G401 (cell line): ENCODE data around the gene COL6A2. TPM values are rescaled to one million over a fixed set of nuclear protein-coding genes. Genes with fewer than 3 reads are reported as not detected.
"Not testable (repeated sequence)": the region's sequence is repeated elsewhere in the genome, so short reads cannot be mapped to it uniquely, and the experiment has no call there.

Experiments used
- DNase-seq: peaks from one replicate; pipeline ENCODE4 v3.0.0-alpha.2; 2015; ENCODE audit warnings: low spot score
- in situ Hi-C: cut with HindIII; loops from 2 replicates; pipeline ENCODE4 v1.10.0; 2016; ENCODE audit warnings: low sequenced_read_pairs, mixed read lengths
- total RNA-seq: library from RNA; depleted of rRNA; stranded (reverse); fragments of >200 nt; shearing (Covaris generic); gene quantifications from 2 replicates; pipeline ENCODE4 v1.2.3, GENCODE V29; 2014

The COL6A2 gene
- total RNA-seq, 1 experiment from 2014 or later, result 79.2 TPM

- DNase-seq, in situ Hi-C loops: not testable (repeated sequence)
Measured at GRCh38 chr21:46059711-46060455, 38.0 kb upstream of the COL6A2 start.

- DNase-seq, result no peak
- in situ Hi-C loops, result no loop called here
Measured at GRCh38 chr21:46060596-46061061, 37.3 kb upstream of the COL6A2 start.

GRCh38 chr21:46061063-46061462 lies 36.8 kb upstream of the COL6A2 start:
- DNase-seq, result no peak
- in situ Hi-C loops, result no loop called here

GRCh38 chr21:46061518-46061917 lies 36.4 kb upstream of the COL6A2 start:
- DNase-seq, result no peak
- in situ Hi-C loops, result no loop called here

GRCh38 chr21:46061950-46062349 lies 36.0 kb upstream of the COL6A2 start:
- DNase-seq, result no peak

GRCh38 chr21:46062471-46063211 lies 35.3 kb upstream of the COL6A2 start:
- DNase-seq, result no peak
- in situ Hi-C loops, result no loop called here

More at GRCh38 chr21:46061950-46062349, 36.0 kb upstream of the COL6A2 start:
- in situ Hi-C loops, result no loop called here

GRCh38 chr21:46063227-46063626 lies 34.7 kb upstream of the COL6A2 start:
- in situ Hi-C loops, result no loop called here
- no peak for DNase-seq

- no peak for DNase-seq
- in situ Hi-C loops, result no loop called here
Measured at GRCh38 chr21:46063734-46064680, 33.9 kb upstream of the COL6A2 start.

- in situ Hi-C loops, result no loop called here
Measured at GRCh38 chr21:46064870-46065214, 33.1 kb upstream of the COL6A2 start.

GRCh38 chr21:46065215-46065913 lies 32.5 kb upstream of the COL6A2 start:
- DNase-seq, result no peak

More at GRCh38 chr21:46064870-46065214, 33.1 kb upstream of the COL6A2 start:
- DNase-seq, result no peak

GRCh38 chr21:46065914-46066551 lies 31.9 kb upstream of the COL6A2 start:
- no peak for DNase-seq
- in situ Hi-C loops, result no loop called here

More at GRCh38 chr21:46065215-46065913, 32.5 kb upstream of the COL6A2 start:
- in situ Hi-C loops, result no loop called here

GRCh38 chr21:46066591-46067331 lies 31.2 kb upstream of the COL6A2 start:
- DNase-seq, result no peak
- in situ Hi-C loops, result no loop called here

GRCh38 chr21:46067505-46068201 lies 30.3 kb upstream of the COL6A2 start:
- in situ Hi-C loops, result no loop called here
- DNase-seq, result no peak

- in situ Hi-C loops, result no loop called here
- no peak for DNase-seq
Measured at GRCh38 chr21:46068516-46069079, 29.3 kb upstream of the COL6A2 start.

- no peak for DNase-seq
- in situ Hi-C loops, result no loop called here
Measured at GRCh38 chr21:46069166-46069565, 28.7 kb upstream of the COL6A2 start.

- no peak for DNase-seq
- in situ Hi-C loops, result no loop called here
Measured at GRCh38 chr21:46069719-46070279, 28.1 kb upstream of the COL6A2 start.

GRCh38 chr21:46071082-46071481 lies 26.8 kb upstream of the COL6A2 start:
- no peak for DNase-seq
- in situ Hi-C loops, result no loop called here
